DOHH2 (cell line): ENCODE results near the gene EPHA10.
A peak's percentile ranks its signal among the peaks of the same experiment; 100 is the strongest.

Experiments
- H3F3A ChIP-seq: fragments of 200-600 bp; sonication (generic), shearing (Covaris generic); 2 replicates; pipeline ENCODE4 v1.6.0; 2016; ENCODE audit warnings: antibody characterized with exemption, mild to moderate bottlenecking; ENCODE audit not compliant: control insufficient read depth, insufficient read depth
- H3K27ac ChIP-seq: fragments of 200-600 bp; sonication (generic); 2 replicates; pipeline ENCODE4 v1.5.1; 2014; ENCODE audit warnings: low read depth, mild to moderate bottlenecking, low read length, moderate library complexity
- H3K27me3 ChIP-seq: fragments of 200-600 bp; sonication (generic); 2 replicates; pipeline ENCODE4 v1.6.1; 2014; ENCODE audit warnings: mild to moderate bottlenecking, low read length, mixed read lengths; ENCODE audit not compliant: control insufficient read depth
- H3K36me3 ChIP-seq: fragments of 200-600 bp; sonication (generic); 2 replicates; pipeline ENCODE4 v1.6.1; 2014; ENCODE audit warnings: mild to moderate bottlenecking, low read length, moderate library complexity, mixed read lengths; ENCODE audit not compliant: control insufficient read depth
- H3K4me1 ChIP-seq: fragments of 200-600 bp; sonication (generic); 2 replicates; pipeline ENCODE4 v1.6.1; 2014; ENCODE audit warnings: mild to moderate bottlenecking, low read length, mixed read lengths; ENCODE audit not compliant: control insufficient read depth
- H3K4me2 ChIP-seq: fragments of 200-600 bp; sonication (generic); 2 replicates; pipeline ENCODE4 v1.6.0; 2014; ENCODE audit warnings: mild to moderate bottlenecking, low read length, moderate library complexity
- H3K4me3 ChIP-seq: fragments of 200-600 bp; sonication (generic); 2 replicates; pipeline ENCODE4 v1.5.1; 2014; ENCODE audit warnings: mild to moderate bottlenecking, low read length, mixed read lengths
- H3K79me2 ChIP-seq: fragments of 200-600 bp; sonication (generic); 2 replicates; pipeline ENCODE4 v1.6.1; 2014; ENCODE audit warnings: mild to moderate bottlenecking, low read length, mixed read lengths; ENCODE audit not compliant: control insufficient read depth
- H3K9me2 ChIP-seq: fragments of 200-600 bp; sonication (generic); replicated peaks from 2 replicates; pipeline ENCODE4 v1.6.1; 2014; ENCODE audit warnings: mild to moderate bottlenecking, low read length, mixed read lengths; ENCODE audit not compliant: control insufficient read depth
- H3K9me3 ChIP-seq: fragments of 200-600 bp; sonication (generic); 2 replicates; pipeline ENCODE4 v1.6.1; 2014; ENCODE audit warnings: antibody characterized with exemption, low read length, mixed read lengths; ENCODE audit not compliant: control insufficient read depth, insufficient read depth
- H4K20me1 ChIP-seq: fragments of 200-600 bp; sonication (generic); 2 replicates; pipeline ENCODE4 v1.6.0; 2014; ENCODE audit warnings: low read depth, mild to moderate bottlenecking, antibody characterized with exemption, low read length, moderate library complexity; ENCODE audit not compliant: control insufficient read depth, insufficient read depth
- EZH2phosphoT487 ChIP-seq: fragments of 200-600 bp; sonication (generic); IDR thresholded peaks from 2 replicates; pipeline ENCODE4 v1.6.1; 2017; ENCODE audit warnings: borderline replicate concordance, mild to moderate bottlenecking, antibody characterized with exemption, low read length, moderate library complexity, mixed read lengths
- TF ChIP-seq, protein P1 (sequence below): fragments of 200-600 bp; sonication (generic); IDR thresholded peaks from one replicate; pipeline ENCODE4 v1.5.1; 2014; ENCODE audit warnings: antibody characterized with exemption, mild to moderate bottlenecking, low read depth, low read length; ENCODE audit not compliant: poor library complexity, severe bottlenecking

The EPHA10 gene

GRCh38 chr1:37752583-37753471, 12.1 kb downstream of the EPHA10 start:
- peak overlapping the region; percentile 49 for H3K4me2 ChIP-seq
- H3K9me2 ChIP-seq: no peaks in the 10 kb centered on the region
- peak overlapping the region; percentile 41 for H3K4me3 ChIP-seq
- no peaks in the 10 kb centered on the region for H3K4me1 ChIP-seq
- H3K79me2 ChIP-seq: no peaks in the 10 kb centered on the region
- TF ChIP-seq, protein P1, sequence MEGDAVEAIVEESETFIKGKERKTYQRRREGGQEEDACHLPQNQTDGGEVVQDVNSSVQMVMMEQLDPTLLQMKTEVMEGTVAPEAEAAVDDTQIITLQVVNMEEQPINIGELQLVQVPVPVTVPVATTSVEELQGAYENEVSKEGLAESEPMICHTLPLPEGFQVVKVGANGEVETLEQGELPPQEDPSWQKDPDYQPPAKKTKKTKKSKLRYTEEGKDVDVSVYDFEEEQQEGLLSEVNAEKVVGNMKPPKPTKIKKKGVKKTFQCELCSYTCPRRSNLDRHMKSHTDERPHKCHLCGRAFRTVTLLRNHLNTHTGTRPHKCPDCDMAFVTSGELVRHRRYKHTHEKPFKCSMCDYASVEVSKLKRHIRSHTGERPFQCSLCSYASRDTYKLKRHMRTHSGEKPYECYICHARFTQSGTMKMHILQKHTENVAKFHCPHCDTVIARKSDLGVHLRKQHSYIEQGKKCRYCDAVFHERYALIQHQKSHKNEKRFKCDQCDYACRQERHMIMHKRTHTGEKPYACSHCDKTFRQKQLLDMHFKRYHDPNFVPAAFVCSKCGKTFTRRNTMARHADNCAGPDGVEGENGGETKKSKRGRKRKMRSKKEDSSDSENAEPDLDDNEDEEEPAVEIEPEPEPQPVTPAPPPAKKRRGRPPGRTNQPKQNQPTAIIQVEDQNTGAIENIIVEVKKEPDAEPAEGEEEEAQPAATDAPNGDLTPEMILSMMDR: no peak
- no peak for TF ChIP-seq EZH2phosphoT487
- H3K9me3 ChIP-seq: no peaks in the 10 kb centered on the region
- H4K20me1 ChIP-seq: no peaks in the 10 kb centered on the region
- peaks cover 39% of the 10 kb centered on the region for H3K27me3 ChIP-seq
- H3K36me3 ChIP-seq: no peaks in the 10 kb centered on the region
- H3F3A ChIP-seq: no peaks in the 10 kb centered on the region
- no peak overlapping the region for H3K27ac ChIP-seq

DNA sequence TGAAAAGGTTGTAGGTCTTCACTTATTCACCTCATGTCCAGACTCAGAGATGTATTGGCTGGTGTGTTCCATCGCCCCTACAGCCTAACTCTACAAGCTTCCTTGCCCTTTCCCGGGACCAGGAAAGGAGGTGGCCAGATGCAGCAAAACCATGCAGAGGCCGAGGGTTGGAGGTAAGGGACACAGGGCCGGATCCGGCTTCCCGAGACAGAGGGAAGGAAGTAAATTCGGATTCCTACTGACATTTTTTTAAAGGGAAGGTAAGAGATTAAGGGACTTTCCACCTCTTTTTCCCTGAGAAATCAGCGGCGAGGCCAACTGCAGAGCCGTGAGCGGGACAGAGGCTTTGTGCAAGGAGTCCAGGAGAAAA, 12.7 kb downstream of the EPHA10 start:
- no peaks in the 10 kb centered on the region for H3K4me1 ChIP-seq
- H3K4me3 ChIP-seq: no peak overlapping the region
- H3K27me3 ChIP-seq: peaks cover 34% of the 10 kb centered on the region
- peak overlapping the region; percentile 7 for H3K4me2 ChIP-seq
- TF ChIP-seq EZH2phosphoT487: no peak
- TF ChIP-seq, protein P1: no peak
- H3K9me3 ChIP-seq: no peaks in the 10 kb centered on the region
- H4K20me1 ChIP-seq: no peaks in the 10 kb centered on the region
- no peaks in the 10 kb centered on the region for H3F3A ChIP-seq
- no peaks in the 10 kb centered on the region for H3K9me2 ChIP-seq
- no peaks in the 10 kb centered on the region for H3K36me3 ChIP-seq
- no peak overlapping the region for H3K27ac ChIP-seq
- H3K79me2 ChIP-seq: no peaks in the 10 kb centered on the region

DNA sequence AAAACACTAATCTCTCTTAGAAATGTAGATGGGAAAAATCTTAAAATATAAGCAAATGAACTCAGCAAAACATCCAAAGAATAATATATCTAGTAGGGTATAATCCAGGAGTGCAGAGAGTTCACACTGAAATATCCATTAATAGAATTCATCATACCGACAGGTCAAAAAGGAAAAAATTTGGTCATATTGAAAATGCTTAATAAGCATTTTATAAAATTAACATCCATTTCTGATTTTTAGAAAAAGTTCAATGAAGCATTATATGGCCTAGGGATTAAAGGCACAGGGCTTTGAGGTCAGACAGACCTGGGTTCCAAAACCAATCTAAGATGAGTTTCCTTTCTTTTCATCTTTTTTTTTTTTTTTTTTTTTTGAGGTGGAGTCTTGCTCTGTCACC, 16.4 kb downstream of the EPHA10 start:
- no peak overlapping the region for H3K4me2 ChIP-seq
- no peaks in the 10 kb centered on the region for H3K79me2 ChIP-seq
- H3K27ac ChIP-seq: no peak overlapping the region
- H3K4me3 ChIP-seq: no peak overlapping the region
- H3F3A ChIP-seq: no peaks in the 10 kb centered on the region
- H3K27me3 ChIP-seq: peaks cover 17% of the 10 kb centered on the region
- H3K9me2 ChIP-seq: no peaks in the 10 kb centered on the region
- no peaks in the 10 kb centered on the region for H3K36me3 ChIP-seq
- H3K9me3 ChIP-seq: no peaks in the 10 kb centered on the region
- TF ChIP-seq EZH2phosphoT487: no peak
- TF ChIP-seq, protein P1: no peak
- no peaks in the 10 kb centered on the region for H3K4me1 ChIP-seq
- no peaks in the 10 kb centered on the region for H4K20me1 ChIP-seq
